ENCODE measurements around the gene DEPDC7.

Gene DEPDC7

GRCh38 chr11:33001751-33002542, 13.7 kb upstream of the DEPDC7 start:
- in situ Hi-C loops (cut with MboI; ENCODE audit: low pct_unique_long_range_greater_than_20kb, low sequenced_read_pairs, unreplicated experiment) = no loop called here
- TF ChIP-seq, protein P1, sequence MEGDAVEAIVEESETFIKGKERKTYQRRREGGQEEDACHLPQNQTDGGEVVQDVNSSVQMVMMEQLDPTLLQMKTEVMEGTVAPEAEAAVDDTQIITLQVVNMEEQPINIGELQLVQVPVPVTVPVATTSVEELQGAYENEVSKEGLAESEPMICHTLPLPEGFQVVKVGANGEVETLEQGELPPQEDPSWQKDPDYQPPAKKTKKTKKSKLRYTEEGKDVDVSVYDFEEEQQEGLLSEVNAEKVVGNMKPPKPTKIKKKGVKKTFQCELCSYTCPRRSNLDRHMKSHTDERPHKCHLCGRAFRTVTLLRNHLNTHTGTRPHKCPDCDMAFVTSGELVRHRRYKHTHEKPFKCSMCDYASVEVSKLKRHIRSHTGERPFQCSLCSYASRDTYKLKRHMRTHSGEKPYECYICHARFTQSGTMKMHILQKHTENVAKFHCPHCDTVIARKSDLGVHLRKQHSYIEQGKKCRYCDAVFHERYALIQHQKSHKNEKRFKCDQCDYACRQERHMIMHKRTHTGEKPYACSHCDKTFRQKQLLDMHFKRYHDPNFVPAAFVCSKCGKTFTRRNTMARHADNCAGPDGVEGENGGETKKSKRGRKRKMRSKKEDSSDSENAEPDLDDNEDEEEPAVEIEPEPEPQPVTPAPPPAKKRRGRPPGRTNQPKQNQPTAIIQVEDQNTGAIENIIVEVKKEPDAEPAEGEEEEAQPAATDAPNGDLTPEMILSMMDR (IDR thresholded peaks at IDR 0.05; ENCODE audit: extremely low read depth, insufficient read depth, missing control alignments) = no peak
- no peak for DNase-seq (ENCODE audit: low spot score)

DNA sequence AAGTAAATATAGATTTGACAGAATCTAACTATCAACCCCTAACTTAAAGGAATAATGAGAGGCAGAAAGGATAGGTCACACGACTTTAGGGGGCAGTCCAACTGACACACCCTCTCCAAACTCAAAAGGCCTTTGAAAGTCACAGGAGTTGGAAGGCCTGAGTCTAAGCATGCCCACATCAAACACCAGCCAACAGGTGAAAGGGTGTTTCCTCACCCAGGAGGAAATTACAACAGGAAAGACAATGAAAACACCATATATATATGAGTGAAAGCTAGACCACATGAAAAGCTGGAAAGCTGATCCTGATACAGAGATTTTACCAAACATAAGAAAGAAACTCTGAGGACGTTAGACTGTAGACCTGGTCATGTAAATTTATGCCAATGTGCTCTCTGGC, 10.5 kb upstream of the DEPDC7 start:
- DNase-seq (ENCODE audit: low spot score) = no peak
- TF ChIP-seq, protein P1 (IDR thresholded peaks at IDR 0.05; ENCODE audit: extremely low read depth, insufficient read depth, missing control alignments) = no peak
- in situ Hi-C loops (cut with MboI; ENCODE audit: low pct_unique_long_range_greater_than_20kb, low sequenced_read_pairs, unreplicated experiment) = no loop called here

DNA sequence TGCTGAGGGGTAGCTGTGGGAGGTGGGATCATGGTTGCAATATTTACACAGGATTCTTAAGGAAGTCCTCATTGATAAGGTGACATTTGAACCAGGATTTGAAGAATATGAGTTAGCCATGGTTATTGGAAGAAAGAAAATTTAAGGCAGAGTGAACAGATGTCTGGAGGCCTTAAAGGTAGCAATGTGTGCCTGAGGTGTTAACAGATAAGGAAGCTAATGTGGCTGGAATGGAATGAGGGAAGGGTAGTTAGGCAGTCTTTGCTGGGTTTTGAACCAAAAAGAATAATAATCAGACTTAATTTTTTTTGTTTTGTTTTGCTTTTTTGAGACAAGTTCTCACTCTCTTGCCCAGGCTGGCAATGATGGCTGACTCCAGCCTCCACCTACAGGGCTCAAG, 9.7 kb upstream of the DEPDC7 start:
- DNase-seq (ENCODE audit: low spot score) = no peak
- in situ Hi-C loops (cut with MboI; ENCODE audit: low pct_unique_long_range_greater_than_20kb, low sequenced_read_pairs, unreplicated experiment) = no loop called here
- TF ChIP-seq, protein P1 (IDR thresholded peaks at IDR 0.05; ENCODE audit: extremely low read depth, insufficient read depth, missing control alignments) = no peak

GRCh38 chr11:33013755-33014154, 1.9 kb upstream of the DEPDC7 start:
- DNase-seq (ENCODE audit: low spot score) = no peak
- TF ChIP-seq, protein P1 (IDR thresholded peaks at IDR 0.05; ENCODE audit: extremely low read depth, insufficient read depth, missing control alignments) = no peak
- in situ Hi-C loops (cut with MboI; ENCODE audit: low pct_unique_long_range_greater_than_20kb, low sequenced_read_pairs, unreplicated experiment) = no loop called here

- TF ChIP-seq, protein P1 (IDR thresholded peaks at IDR 0.05; ENCODE audit: extremely low read depth, insufficient read depth, missing control alignments) = no peak
- no peak for DNase-seq (ENCODE audit: low spot score)
- in situ Hi-C loops (cut with MboI; ENCODE audit: low pct_unique_long_range_greater_than_20kb, low sequenced_read_pairs, unreplicated experiment) = no loop called here
These were observed 976 bp downstream of the DEPDC7 start for GRCh38 chr11:33016654-33017053.

DNA sequence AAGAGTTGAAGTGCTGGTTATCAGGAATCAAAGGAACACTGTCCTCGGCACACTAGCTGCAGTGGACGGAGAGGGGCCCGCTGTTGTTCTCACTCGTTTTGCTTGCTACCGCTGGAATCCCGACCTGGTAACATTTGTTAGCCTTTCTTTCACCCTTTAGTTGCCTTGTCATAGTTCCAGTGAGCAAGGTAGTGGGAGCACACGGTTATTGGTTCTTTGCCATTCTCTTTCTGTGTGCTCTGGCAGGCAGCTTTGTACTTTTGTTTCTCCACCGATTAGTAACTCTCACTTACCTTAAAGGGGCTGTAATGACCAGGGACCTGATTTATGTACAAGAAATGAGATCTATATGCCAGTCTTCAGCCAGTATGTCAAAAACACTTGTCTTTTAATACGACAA, 1.8 kb downstream of the DEPDC7 start:
- in situ Hi-C loops (cut with MboI; ENCODE audit: low pct_unique_long_range_greater_than_20kb, low sequenced_read_pairs, unreplicated experiment) = no loop called here
- TF ChIP-seq, protein P1 (IDR thresholded peaks at IDR 0.05; ENCODE audit: extremely low read depth, insufficient read depth, missing control alignments) = no peak
- DNase-seq (ENCODE audit: low spot score) = no peak

Data from GM13977 (cell line).